GM23338 (cell line): ENCODE measurements around the gene RNF150. TPM values are rescaled to one million over a fixed set of nuclear protein-coding genes. Genes with fewer than 3 reads are reported as not detected.

Experiments
- ATAC-seq: fragments of 200-7000 bp; cut with Tn5 transposase; 3 replicates; pipeline ENCODE4 v1.9.1; 2020
- DNase-seq: peaks from one replicate; pipeline ENCODE4 v3.0.0-alpha.2; 2015; ENCODE audit warnings: low spot score
- H2AFZ ChIP-seq: fragments of 200-600 bp; sonication (generic); 2 replicates; pipeline ENCODE4 v1.8.0; 2016; ENCODE audit warnings: antibody characterized with exemption, mild to moderate bottlenecking, moderate library complexity
- H3F3A ChIP-seq: fragments of 200-600 bp; sonication (generic); replicated peaks from 2 replicates; pipeline ENCODE4 v1.8.0; 2017; ENCODE audit warnings: antibody characterized with exemption, mixed run types, low read depth
- H3K27ac ChIP-seq: fragments of 200-600 bp; sonication (generic); 2 replicates; pipeline ENCODE4 v1.6.1; 2016; ENCODE audit warnings: low read depth
- H3K27me3 ChIP-seq: fragments of 200-600 bp; sonication (generic); 2 replicates; pipeline ENCODE4 v1.8.0; 2016; ENCODE audit warnings: mild to moderate bottlenecking, mixed run types, moderate library complexity; ENCODE audit not compliant: insufficient read depth
- H3K36me3 ChIP-seq: fragments of 200-600 bp; sonication (generic); 2 replicates; pipeline ENCODE4 v1.8.0; 2016; ENCODE audit warnings: mild to moderate bottlenecking; ENCODE audit not compliant: insufficient read depth
- H3K4me1 ChIP-seq: fragments of 200-600 bp; sonication (generic); 2 replicates; pipeline ENCODE4 v1.8.0; 2016; ENCODE audit warnings: mild to moderate bottlenecking, moderate library complexity; ENCODE audit not compliant: insufficient read depth
- H3K4me2 ChIP-seq: fragments of 200-600 bp; sonication (generic); 2 replicates; pipeline ENCODE4 v1.7.1; 2017; ENCODE audit warnings: mixed run types
- H3K4me3 ChIP-seq: fragments of 200-600 bp; sonication (generic); 2 replicates; pipeline ENCODE4 v1.6.1; 2016; ENCODE audit warnings: mixed run types
- H3K79me2 ChIP-seq: fragments of 200-600 bp; sonication (generic); replicated peaks from 2 replicates; pipeline ENCODE4 v1.8.0; 2017; ENCODE audit warnings: mild to moderate bottlenecking; ENCODE audit not compliant: insufficient read depth
- H3K9me2 ChIP-seq: fragments of 200-600 bp; sonication (generic); 2 replicates; pipeline ENCODE4 v1.8.0; 2017; ENCODE audit not compliant: insufficient read depth
- H4K20me1 ChIP-seq: fragments of 200-600 bp; sonication (generic); replicated peaks from 2 replicates; pipeline ENCODE4 v1.8.0; 2017; ENCODE audit warnings: mild to moderate bottlenecking; ENCODE audit not compliant: insufficient read depth
- H3K27ac Mint-ChIP-seq: 2 replicates; pipeline ENCODE4 v1.8.0; 2020; ENCODE audit warnings: inconsistent platforms, mild to moderate bottlenecking, moderate library complexity, mixed read lengths
- H3K27me3 Mint-ChIP-seq: 3 replicates; pipeline ENCODE4 v1.8.0; 2022; ENCODE audit warnings: low read depth, mild to moderate bottlenecking, moderate library complexity, mixed read lengths, inconsistent platforms; ENCODE audit not compliant: insufficient read depth, poor library complexity
- H3K36me3 Mint-ChIP-seq: 3 replicates; pipeline ENCODE4 v1.8.0; 2021; ENCODE audit warnings: low read depth, mild to moderate bottlenecking, inconsistent platforms, moderate library complexity, mixed read lengths
- H3K4me1 Mint-ChIP-seq: 3 replicates; pipeline ENCODE4 v1.8.0; 2020; ENCODE audit warnings: mild to moderate bottlenecking, inconsistent platforms, mixed read lengths
- H3K4me3 Mint-ChIP-seq: 3 replicates; pipeline ENCODE4 v1.8.0; 2021; ENCODE audit warnings: moderate library complexity, mild to moderate bottlenecking, inconsistent platforms, mixed read lengths
- H3K9me3 Mint-ChIP-seq: 3 replicates; pipeline ENCODE4 v1.8.0; 2020; ENCODE audit warnings: moderate library complexity, mild to moderate bottlenecking, inconsistent platforms, mixed read lengths
- CREB1 ChIP-seq: fragments of 250-450 bp; sonication (Bioruptor Pico); IDR thresholded peaks from 2 replicates; pipeline ENCODE4 v1.5.0; 2020; ENCODE audit warnings: low read depth, mild to moderate bottlenecking, moderate library complexity
- CTCF ChIP-seq, 2 experiments: fragments of 200-600 bp in 1 of 2; sonication (generic) in 1 of 2; conservative IDR thresholded peaks; 2 replicates each; pipeline versions ENCODE4 v1.5.1 to v1.6.1; 2016 to 2017; ENCODE audit warnings: antibody characterized with exemption in 2 of 2, low read depth in 2 of 2, mild to moderate bottlenecking in 2 of 2, moderate library complexity in 1 of 2
- ETS1 ChIP-seq: IDR thresholded peaks from 2 replicates; pipeline ENCODE4 v1.6.1; 2016; ENCODE audit warnings: antibody characterized with exemption
- EZH2phosphoT487 ChIP-seq: fragments of 200-600 bp; sonication (generic); IDR thresholded peaks from one replicate; pipeline ENCODE4 v1.8.1; 2018; ENCODE audit warnings: antibody characterized with exemption; ENCODE audit not compliant: unreplicated experiment
- JUNB ChIP-seq: IDR thresholded peaks from one replicate; pipeline ENCODE4 v1.6.1; 2016; ENCODE audit warnings: antibody characterized with exemption; ENCODE audit not compliant: unreplicated experiment
- NANOG ChIP-seq: IDR thresholded peaks from 2 replicates; pipeline ENCODE4 v1.6.1; 2016; ENCODE audit warnings: antibody characterized with exemption, borderline replicate concordance
- POLR2AphosphoS5 ChIP-seq: IDR thresholded peaks from 2 replicates; pipeline ENCODE4 v1.6.1; 2016; ENCODE audit warnings: antibody characterized with exemption, low read depth
- REST ChIP-seq: IDR thresholded peaks from one replicate; pipeline ENCODE4 v1.6.1; 2018; ENCODE audit warnings: antibody characterized with exemption; ENCODE audit not compliant: unreplicated experiment
- STAT1 ChIP-seq: IDR thresholded peaks from one replicate; pipeline ENCODE4 v1.6.1; 2016; ENCODE audit warnings: antibody characterized with exemption; ENCODE audit not compliant: unreplicated experiment
- ZNF331 ChIP-seq: fragments of 250-450 bp; sonication (Bioruptor Pico); IDR thresholded peaks from 2 replicates; pipeline ENCODE4 v1.5.0; 2020; ENCODE audit warnings: low read depth, mild to moderate bottlenecking, moderate library complexity
- ZNF462 ChIP-seq: fragments of 250-450 bp; sonication (Bioruptor Pico); IDR thresholded peaks from 2 replicates; pipeline ENCODE4 v1.5.0; 2020; ENCODE audit warnings: mild to moderate bottlenecking, moderate library complexity
- polyA plus RNA-seq: library from polyadenylated mRNA; unstranded; fragments of >200 nt; fragmentation: Nextera tagmentation; extraction: Ambion mirVana; gene quantifications from 2 replicates; pipeline ENCODE4 v1.2.1, GENCODE V29; 2016
- total RNA-seq: library from RNA; depleted of rRNA; stranded (reverse); fragments of >200 nt; shearing (Covaris generic); gene quantifications from 2 replicates; pipeline ENCODE4 v1.2.3, GENCODE V29; 2014

The RNF150 gene
- total and polyA plus RNA-seq, 2 experiments from 2014 or later: 1.3 to 6.1 TPM

- no peak overlapping the region for H3K4me2 ChIP-seq
- Mint-ChIP-seq H3K4me3 (no peak overlapping the region), H3K27ac (no peak overlapping the region), H3K36me3 (no peaks in the 10 kb centered on the region), H3K4me1 (peaks cover 7% of the 10 kb centered on the region; the same call in 2 of the 3 replicates), H3K27me3 (peaks cover 6% of the 10 kb centered on the region), H3K9me3 (no peaks in the 10 kb centered on the region)
- DNase-seq (no peak), ATAC-seq (no peak)
- H4K20me1 ChIP-seq: no peaks in the 10 kb centered on the region
- TF ChIP-seq REST (no peak), NANOG (no peak), ZNF331 (CRISPR knock-in tag) (no peak), EZH2phosphoT487 (no peak), ZNF462 (CRISPR knock-in tag) (no peak), CREB1 (CRISPR knock-in tag) (no peak), CTCF (conservative IDR thresholded peaks at IDR 0.05; ENCODE audit: low read depth in 2 of 2) (no peak), JUNB (no peak), STAT1 (no peak), POLR2AphosphoS5 (no peak), ETS1 (no peak)
- H3K4me1 ChIP-seq: no peaks in the 10 kb centered on the region
- no peaks in the 10 kb centered on the region for H3K9me2 ChIP-seq
- H2AFZ ChIP-seq: no peak overlapping the region
- H3K27ac ChIP-seq: no peak overlapping the region
- H3K27me3 ChIP-seq: no peaks in the 10 kb centered on the region
- H3F3A ChIP-seq: no peaks in the 10 kb centered on the region
- no peaks in the 10 kb centered on the region for H3K79me2 ChIP-seq
- H3K36me3 ChIP-seq: no peaks in the 10 kb centered on the region
- H3K4me3 ChIP-seq: no peak overlapping the region
These were observed 274.4 kb downstream of the RNF150 start for GRCh38 chr4:140858897-140859296.
